ENCODE results near the gene ZNF311. TPM values are rescaled to one million over a fixed set of nuclear protein-coding genes. Genes with fewer than 3 reads are reported as not detected.

Gene ZNF311
- total RNA-seq, 1 donor from 2014 or later, result 1.6 TPM

GRCh38 chr6:28947067-28947765 is 57.9 kb downstream of the ZNF311 start:
- H3K36me3 Mint-ChIP-seq (ENCODE audit: low read depth, unreplicated experiment), result peaks cover 10% of the 10 kb centered on the region
- H3K9me3 Mint-ChIP-seq (ENCODE audit: unreplicated experiment), result no peaks in the 10 kb centered on the region
- no peak for DNase-seq (ENCODE audit: low spot score)
- H3K27me3 Mint-ChIP-seq (ENCODE audit: unreplicated experiment), result peaks cover 25% of the 10 kb centered on the region
- no peak for TF ChIP-seq CTCF (IDR thresholded peaks at IDR 0.05; ENCODE audit: unreplicated experiment)
- H3K4me3 Mint-ChIP-seq (ENCODE audit: unreplicated experiment), result no peak overlapping the region
- H3K27ac Mint-ChIP-seq (ENCODE audit: unreplicated experiment), result no peak overlapping the region
- H3K4me1 Mint-ChIP-seq (ENCODE audit: unreplicated experiment), result peaks cover 24% of the 10 kb centered on the region

DNA sequence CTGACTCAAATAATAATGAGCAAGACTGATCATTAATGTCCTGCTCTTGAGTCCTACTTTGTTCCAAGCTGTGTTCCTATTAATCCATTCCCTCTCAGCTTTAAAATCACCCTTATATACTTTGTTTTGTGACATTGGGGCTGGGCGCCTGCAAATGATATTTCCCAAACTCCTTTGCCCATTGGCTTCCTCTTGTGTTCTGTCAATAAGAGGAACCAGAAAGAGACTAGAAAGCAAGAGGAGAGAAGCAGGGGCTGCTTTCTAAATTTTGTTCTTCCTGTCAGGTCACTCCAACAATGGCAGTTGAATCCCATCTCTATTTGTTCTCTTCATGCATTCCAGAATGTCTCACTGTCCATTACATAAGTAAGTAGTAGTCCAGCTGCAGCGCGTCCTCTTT is 59.8 kb downstream of the ZNF311 start:
- H3K27me3 Mint-ChIP-seq (ENCODE audit: unreplicated experiment), result peaks cover 34% of the 10 kb centered on the region
- DNase-seq (ENCODE audit: low spot score), result no peak
- no peak overlapping the region for H3K27ac Mint-ChIP-seq (ENCODE audit: unreplicated experiment)
- TF ChIP-seq CTCF (IDR thresholded peaks at IDR 0.05; ENCODE audit: unreplicated experiment), result no peak
- H3K4me1 Mint-ChIP-seq (ENCODE audit: unreplicated experiment), result peaks cover 27% of the 10 kb centered on the region
- no peaks in the 10 kb centered on the region for H3K9me3 Mint-ChIP-seq (ENCODE audit: unreplicated experiment)
- H3K4me3 Mint-ChIP-seq (ENCODE audit: unreplicated experiment), result no peak overlapping the region
- peaks cover 4% of the 10 kb centered on the region for H3K36me3 Mint-ChIP-seq (ENCODE audit: low read depth, unreplicated experiment)

Other genes starting within 250 kb of the ZNF311 start
- 82.8 TPM for gene TRIM27, start 81.3 kb downstream of the ZNF311 start, total RNA-seq (ENCODE audit: unreplicated experiment)
- not detected for gene OR2W1, start 39.9 kb upstream of the ZNF311 start, total RNA-seq (ENCODE audit: unreplicated experiment)
- not detected for gene OR2B3, start 82.0 kb upstream of the ZNF311 start, total RNA-seq (ENCODE audit: unreplicated experiment)
- gene OR2J1, start 94.2 kb upstream of the ZNF311 start, total RNA-seq (ENCODE audit: unreplicated experiment), result not detected
- gene OR2J3, start 102.7 kb upstream of the ZNF311 start, total RNA-seq (ENCODE audit: unreplicated experiment), result not detected
- gene OR2J2, start 165.6 kb upstream of the ZNF311 start, total RNA-seq (ENCODE audit: unreplicated experiment), result not detected

Measured in endothelial cell (in vitro differentiated cells).